ENCODE measurements around the gene C7orf33. TPM values are rescaled to one million over a fixed set of nuclear protein-coding genes. Genes with fewer than 3 reads are reported as not detected.

Gene C7orf33
- total RNA-seq, 1 experiment from 2014 or later, result not detected

DNA sequence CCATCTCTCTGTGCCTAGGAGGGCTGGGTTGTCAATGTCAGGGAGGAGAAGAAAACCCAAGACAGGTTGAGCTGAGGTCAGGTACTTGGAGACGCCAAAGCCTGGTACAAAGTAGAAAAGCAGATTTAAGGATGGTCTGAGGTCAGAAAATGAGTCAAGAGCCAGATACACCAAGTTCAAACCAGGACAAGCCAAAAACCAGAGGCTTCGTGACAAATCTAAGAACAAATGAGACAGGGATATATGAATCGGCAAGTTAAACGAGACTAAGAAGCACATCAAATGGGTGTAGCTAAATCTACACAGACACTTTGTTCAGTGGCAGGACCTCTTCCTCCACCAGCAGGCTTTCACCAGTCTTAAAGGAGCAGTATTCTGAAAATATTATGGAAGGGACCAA lies 34.2 kb downstream of the C7orf33 start:
- no peak for DNase-seq (ENCODE audit: extremely low read depth, low read depth)

DNA sequence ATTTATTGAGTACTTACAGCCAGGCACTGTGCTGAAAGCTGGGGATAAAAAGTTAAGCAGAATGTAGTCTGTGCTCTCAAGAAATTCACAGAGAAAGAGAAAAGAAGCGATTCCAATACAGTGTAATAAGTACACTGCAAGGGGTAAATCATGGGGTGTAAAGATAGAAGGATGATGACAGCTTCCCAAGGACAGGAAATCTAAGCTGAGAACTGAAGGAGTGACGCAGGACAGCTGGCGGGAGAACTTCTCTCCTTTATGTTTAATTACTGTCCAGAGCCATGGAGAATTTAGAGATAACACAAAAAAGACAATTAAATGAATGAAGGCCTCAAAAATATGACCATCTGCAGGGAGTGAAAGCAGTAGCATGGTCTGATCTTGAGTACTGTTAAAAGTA lies 34.8 kb downstream of the C7orf33 start:
- no peak for DNase-seq (ENCODE audit: extremely low read depth, low read depth)

DNA sequence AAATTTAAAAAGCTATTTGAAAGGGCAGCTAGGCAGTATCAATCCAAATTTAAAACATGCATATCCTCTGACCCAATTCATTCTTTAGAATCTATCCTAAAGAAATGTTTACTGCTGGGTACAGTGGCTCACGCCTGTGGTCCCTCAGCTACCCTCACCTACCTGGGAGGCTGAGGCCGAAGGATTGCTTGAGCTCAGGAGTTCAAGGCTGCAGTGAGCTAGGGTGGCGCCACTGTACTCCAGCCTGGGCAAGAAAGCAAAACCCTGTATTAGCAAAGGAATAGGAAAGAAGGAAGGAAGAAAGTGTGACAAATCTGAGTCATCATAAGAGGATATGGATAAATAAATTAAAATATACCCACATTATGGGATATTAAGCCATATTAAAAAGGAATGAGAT lies 36.3 kb downstream of the C7orf33 start:
- DNase-seq (ENCODE audit: extremely low read depth, low read depth), result no peak

DNA sequence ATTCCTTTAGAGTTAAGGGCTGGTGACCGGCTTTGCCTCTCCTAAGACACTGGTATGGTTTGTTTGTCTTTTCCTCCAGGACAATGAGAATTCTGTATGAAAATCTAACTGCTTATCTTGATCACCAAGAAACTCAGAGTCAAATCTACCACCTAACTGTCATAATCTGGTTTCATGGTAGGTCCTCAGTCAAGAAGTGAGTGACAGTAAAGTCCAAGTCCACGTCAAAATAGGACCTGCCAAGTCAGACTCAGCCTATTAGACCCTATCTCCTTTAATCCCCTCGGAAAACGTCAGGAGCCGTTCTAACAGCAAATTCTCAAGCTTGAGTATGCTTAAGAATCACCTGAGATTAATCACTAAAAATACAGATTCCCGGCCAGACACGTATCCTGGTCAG lies 37.4 kb downstream of the C7orf33 start:
- no peak for DNase-seq (ENCODE audit: extremely low read depth, low read depth)

DNA sequence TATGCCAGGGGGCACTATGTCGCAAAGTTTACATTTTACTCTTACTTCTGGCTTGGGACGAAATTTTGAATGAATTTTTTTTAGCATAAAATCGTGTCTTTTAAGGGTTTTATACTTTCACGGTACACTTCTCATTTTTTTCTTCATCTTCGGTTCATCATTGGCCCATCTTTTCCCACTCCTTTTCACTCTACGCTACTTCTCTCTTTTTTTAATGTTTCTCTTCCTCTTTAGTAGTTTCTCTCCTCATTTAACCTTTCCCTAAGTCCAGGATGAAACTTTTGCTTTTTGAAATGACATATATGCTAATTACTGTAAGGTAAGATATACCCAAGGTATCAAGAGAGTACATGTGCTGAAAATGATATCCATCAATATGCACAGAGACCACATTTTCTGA lies 39.5 kb downstream of the C7orf33 start:
- DNase-seq (ENCODE audit: extremely low read depth, low read depth), result no peak

DNA sequence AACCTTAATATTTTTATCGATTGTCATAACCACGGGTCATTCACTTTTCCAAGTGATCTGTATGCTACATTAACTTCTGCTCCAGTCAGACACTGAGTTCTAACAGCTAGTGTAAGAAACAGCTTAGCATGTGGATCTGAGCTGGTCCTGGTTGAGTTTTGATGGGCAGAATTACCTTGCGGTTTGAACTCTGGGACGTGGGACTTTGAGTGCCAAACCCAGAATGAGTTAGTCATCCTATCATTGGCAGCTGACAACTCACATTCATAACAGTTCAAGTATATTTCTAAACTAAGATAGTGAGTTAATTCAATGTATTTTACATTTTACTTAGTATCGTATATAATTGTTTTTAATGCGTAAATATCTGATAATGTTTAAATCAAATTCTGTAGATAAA lies 43.2 kb downstream of the C7orf33 start:
- no peak for DNase-seq (ENCODE audit: extremely low read depth, low read depth)

DNA sequence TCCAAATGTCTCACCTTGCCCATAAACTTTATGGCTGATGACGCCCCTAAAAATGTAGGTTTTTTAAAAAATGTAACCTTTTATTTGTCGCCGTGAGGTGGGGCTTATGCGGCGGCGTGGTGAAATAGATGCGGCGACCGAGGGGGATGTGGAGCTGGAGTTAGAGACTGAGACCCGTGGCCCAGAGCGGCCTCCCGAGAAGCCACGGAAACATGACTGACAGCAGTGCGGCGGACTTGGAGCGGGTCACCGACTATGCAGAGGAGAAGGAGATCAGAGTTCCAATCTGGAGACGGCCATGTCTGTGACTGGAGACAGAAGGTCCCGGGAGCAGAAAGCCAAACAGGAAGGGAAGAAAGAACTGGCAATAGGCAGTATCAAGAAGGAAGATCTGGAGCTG lies 46.5 kb downstream of the C7orf33 start:
- DNase-seq (ENCODE audit: extremely low read depth, low read depth), result no peak

DNA sequence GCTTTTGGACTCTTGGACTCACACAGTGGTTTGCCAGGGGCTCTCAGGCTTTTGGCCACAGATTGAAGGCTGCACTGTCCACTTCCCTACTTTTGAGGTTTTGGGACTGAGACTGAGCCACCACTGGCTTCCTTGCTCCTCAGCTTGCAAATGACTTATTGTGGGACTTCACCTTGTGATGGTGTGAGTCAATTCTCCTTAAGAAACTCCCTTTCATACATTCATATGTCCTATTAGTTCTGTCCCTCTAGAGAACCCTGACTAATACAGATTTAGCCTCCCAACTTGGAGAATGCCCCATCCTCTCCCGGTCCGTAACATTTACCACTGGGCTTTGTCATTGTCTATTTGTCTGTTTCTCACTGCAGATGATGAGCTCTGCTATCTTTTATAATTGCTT lies 55.3 kb downstream of the C7orf33 start:
- DNase-seq (ENCODE audit: extremely low read depth, low read depth), result no peak

DNA sequence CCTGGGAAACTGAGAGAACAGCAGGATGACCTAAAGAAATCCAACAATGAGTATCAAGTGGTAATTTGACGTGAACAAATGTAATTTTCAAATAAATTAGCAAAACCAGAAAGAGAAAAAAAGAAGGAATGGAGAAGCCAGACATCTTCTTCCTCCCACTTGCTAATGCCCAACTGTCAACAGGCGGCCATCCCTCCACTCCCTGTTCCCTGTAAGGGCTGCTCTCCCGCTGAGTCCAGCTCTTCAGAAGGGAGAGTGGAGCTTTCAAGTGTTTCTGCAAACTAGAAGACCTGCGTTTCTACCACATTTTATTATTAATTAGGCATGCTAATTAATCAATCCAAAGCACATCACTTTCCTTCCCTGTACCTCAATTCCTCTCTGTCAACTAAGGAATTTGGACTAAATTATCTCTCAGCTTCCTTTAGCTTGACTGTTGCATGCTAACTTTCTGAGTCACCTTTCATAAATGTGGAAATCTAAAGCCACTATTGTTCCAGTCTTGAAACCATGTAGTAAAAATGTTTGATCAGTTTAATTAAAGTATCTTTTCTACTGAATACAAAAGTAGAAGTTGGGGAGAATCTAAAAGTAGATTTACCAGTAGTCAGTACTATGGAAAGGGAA lies 59.8 kb downstream of the C7orf33 start:
- no peak for DNase-seq (ENCODE audit: extremely low read depth, low read depth)

DNA sequence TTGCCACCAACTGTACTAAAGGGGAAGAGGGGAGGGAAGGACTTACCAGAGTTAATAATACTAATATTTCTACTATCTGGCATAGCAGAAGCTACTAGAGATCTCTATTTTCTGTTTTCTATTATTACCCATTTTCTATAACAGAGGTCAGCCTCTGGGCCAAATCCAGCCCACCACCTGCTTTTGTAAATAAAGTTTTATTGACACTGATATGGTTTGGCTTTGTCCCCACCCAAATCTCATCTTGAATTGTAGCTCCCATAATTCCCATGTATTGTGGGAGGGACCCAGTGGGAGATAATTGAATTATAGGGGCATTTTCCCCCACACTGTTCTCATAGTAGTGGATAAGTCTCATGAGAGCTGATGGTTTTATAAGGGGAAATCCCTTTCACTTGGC lies 62.2 kb downstream of the C7orf33 start:
- no peak for DNase-seq (ENCODE audit: extremely low read depth, low read depth)

DNA sequence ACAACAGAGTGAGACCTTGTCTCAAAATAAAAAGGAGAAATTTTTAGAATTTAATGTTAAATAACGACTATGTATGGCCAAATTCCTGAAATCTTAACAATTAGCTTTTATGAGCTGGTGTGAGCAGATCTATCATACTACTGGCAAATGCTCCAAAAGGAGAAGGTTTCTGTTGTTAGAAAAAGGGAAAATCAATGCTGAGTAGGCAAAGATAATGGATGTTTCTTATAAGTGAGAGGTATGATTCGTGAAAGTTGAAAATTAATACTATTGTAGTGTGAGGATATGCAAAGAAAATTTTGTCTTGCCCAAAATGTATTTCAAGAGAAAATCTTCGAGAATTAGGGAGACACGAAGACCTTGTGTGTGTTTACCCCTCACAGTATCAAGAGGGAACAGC lies 67.4 kb downstream of the C7orf33 start:
- no peak for DNase-seq (ENCODE audit: extremely low read depth, low read depth)

DNA sequence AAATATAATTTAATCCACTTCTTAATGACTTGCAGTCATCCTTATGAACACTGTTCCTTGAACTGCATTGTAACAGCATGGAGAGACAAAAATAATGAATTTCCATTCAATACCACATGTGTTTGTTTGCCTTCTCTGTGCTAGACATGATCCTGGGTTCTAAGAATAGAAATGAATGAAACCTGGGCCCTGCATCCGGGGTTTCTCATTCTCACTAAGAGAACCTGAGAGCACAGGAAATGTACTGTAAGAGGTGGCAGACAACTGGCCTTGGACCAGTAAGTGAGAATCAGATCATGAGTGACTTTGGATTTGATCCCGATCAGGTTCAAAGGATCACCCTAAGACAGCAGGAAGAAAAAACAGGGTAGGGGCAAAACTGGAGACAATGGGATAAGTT lies 70.9 kb downstream of the C7orf33 start:
- DNase-seq (ENCODE audit: extremely low read depth, low read depth), result no peak

DNA sequence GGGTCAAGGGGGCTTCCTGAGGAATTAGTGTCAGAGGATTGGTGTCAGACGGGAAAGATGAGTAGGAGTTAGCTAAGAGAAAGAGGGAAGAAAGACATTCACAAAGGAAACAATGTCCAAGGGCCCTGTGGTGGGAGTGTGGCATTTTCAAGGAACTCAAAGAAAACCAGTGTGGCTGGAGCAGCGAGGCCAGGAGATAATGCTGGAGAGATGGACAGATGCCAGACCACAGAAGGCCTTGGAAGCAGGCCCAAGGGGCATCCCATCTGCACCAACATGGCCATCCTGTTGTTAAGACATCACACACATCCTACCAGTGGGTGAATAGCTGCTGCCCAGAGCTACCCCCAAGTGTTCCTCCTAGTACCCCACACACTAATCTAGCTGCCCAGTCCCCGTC lies 72.1 kb downstream of the C7orf33 start:
- DNase-seq (ENCODE audit: extremely low read depth, low read depth), result no peak

DNA sequence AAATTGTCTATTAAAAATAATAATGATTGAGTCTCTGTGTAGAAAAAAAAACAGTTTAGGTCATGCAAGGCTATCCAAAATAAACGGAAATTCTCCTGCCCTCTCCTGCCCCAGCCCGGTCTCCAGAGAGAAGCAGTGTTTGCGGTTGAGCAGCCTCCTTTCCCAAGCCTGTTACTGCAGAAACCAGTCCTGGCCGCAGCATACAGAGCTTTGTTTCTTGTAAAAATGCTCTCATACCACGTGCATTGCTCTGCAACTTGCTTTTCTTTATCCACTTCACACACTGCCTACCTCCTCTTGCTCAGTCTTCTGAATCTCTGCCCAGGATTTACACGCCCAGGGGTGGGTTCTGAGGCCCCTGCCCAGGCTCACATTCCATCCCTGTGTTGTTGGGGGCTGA lies 73.8 kb downstream of the C7orf33 start:
- no peak for DNase-seq (ENCODE audit: extremely low read depth, low read depth)

DNA sequence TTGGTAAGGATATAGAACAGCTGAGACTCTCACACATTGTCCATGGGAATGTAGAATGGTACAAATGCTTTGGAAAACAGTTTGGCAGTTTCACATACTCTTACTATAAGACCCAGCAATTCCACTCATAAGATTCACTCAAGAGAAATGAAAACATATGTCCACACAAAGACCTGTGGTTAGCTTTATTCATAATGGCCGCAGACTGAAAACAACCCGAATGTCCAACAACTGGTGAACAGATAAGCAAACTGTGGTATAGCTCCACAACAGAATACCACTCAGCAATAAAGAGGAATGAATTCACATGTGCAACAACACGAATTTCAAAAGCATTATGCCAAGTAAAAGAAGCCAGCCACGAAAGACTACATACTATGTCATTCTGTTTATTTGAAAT lies 74.7 kb downstream of the C7orf33 start:
- no peak for DNase-seq (ENCODE audit: extremely low read depth, low read depth)

Other genes with a start within 250 kb of the C7orf33 start
- gene CUL1, start 108.1 kb downstream of the C7orf33 start, total RNA-seq (2014; rRNA removed; shearing (Covaris generic)), result 59.1 and 68.4 TPM in 2 replicates

Measured in NCI-H460 (cell line).